ENCODE data around the gene FSTL5. TPM values are rescaled to one million over a fixed set of nuclear protein-coding genes. Genes with fewer than 3 reads are reported as not detected.

FSTL5 gene
- total RNA-seq, 2 donors from 2014 or later: 0.13 TPM; not detected in 1

- Histone ChIP-seq H3K27me3 (no peaks in the 10 kb centered on the region), H3K4me3 (no peak overlapping the region), H3K4me1 (no peaks in the 10 kb centered on the region), H3K36me3 (no peaks in the 10 kb centered on the region), H3K27ac (no peak overlapping the region), H3K9ac (ENCODE audit: low read depth in 2 of 2, low read length in 2 of 2) (no peak overlapping the region), H3K9me3 (no peaks in the 10 kb centered on the region)
- intact Hi-C loops (cut with DNase I): no loop called here
- TF ChIP-seq, protein P1, sequence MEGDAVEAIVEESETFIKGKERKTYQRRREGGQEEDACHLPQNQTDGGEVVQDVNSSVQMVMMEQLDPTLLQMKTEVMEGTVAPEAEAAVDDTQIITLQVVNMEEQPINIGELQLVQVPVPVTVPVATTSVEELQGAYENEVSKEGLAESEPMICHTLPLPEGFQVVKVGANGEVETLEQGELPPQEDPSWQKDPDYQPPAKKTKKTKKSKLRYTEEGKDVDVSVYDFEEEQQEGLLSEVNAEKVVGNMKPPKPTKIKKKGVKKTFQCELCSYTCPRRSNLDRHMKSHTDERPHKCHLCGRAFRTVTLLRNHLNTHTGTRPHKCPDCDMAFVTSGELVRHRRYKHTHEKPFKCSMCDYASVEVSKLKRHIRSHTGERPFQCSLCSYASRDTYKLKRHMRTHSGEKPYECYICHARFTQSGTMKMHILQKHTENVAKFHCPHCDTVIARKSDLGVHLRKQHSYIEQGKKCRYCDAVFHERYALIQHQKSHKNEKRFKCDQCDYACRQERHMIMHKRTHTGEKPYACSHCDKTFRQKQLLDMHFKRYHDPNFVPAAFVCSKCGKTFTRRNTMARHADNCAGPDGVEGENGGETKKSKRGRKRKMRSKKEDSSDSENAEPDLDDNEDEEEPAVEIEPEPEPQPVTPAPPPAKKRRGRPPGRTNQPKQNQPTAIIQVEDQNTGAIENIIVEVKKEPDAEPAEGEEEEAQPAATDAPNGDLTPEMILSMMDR (IDR thresholded peaks at IDR 0.05): no peak
- DNase-seq: no peak
Observed at GRCh38 chr4:161454860-161455259, 708.9 kb downstream of the FSTL5 start.

- DNase-seq: no peak
- no peaks in the 10 kb centered on the region for H3K4me1 ChIP-seq
- intact Hi-C loops (cut with DNase I): no loop called here
- TF ChIP-seq, protein P1 (IDR thresholded peaks at IDR 0.05): no peak
- no peaks in the 10 kb centered on the region for H3K36me3 ChIP-seq
- no peaks in the 10 kb centered on the region for H3K9me3 ChIP-seq
- H3K4me3 ChIP-seq: no peak overlapping the region
- no peak overlapping the region for H3K27ac ChIP-seq
- no peak overlapping the region for H3K9ac ChIP-seq (ENCODE audit: low read depth in 2 of 2, low read length in 2 of 2)
- H3K27me3 ChIP-seq: no peaks in the 10 kb centered on the region
Observed at GRCh38 chr4:161448550-161449180, 715.1 kb downstream of the FSTL5 start.

DNA sequence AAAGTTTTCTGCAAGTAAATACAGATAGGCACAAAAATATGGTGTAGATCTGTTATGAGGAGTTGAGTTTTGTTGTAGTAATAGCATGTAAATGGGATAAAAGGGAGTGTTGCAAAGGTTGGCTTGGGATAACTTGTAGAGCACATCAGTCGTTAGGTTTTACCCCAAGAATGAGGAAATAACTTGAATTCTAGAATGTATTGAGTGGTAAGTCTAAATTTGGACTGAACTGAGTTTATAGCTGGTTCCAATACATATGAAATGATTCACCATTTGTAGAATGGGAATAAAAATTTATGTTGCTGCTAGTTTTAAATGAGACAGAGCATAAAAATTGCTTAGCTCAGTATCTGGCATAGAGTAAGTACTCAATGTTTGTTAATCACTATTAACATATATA lies 719.2 kb downstream of the FSTL5 start:
- TF ChIP-seq, protein P1 (IDR thresholded peaks at IDR 0.05): no peak
- no peaks in the 10 kb centered on the region for H3K36me3 ChIP-seq

DNA sequence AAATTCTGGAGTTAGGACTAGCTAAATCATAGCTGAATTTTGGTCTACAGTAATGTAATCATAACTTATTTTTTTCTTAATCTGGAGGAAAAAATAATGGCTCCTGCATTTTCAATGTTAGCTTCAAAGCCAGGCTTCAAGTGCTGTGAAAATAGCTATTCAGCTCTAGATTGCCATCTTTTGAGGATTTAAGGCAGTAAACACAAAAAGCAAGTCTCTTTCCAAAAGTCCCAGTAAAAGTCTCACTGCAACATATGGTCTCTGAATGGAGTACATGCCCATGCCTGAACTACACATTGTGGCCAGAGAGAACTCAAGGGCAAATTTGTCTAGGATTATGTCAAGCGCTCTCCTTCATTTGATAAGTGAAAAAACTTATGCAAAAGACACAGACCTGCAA lies 720.9 kb downstream of the FSTL5 start:
- TF ChIP-seq, protein P1 (IDR thresholded peaks at IDR 0.05): no peak
- Histone ChIP-seq H3K27me3 (no peaks in the 10 kb centered on the region), H3K9ac (ENCODE audit: low read depth in 2 of 2, low read length in 2 of 2) (no peak overlapping the region), H3K27ac (no peak overlapping the region), H3K4me1 (no peaks in the 10 kb centered on the region), H3K4me3 (no peak overlapping the region), H3K36me3 (no peaks in the 10 kb centered on the region), H3K9me3 (no peaks in the 10 kb centered on the region)
- no peak for DNase-seq
- intact Hi-C loops (cut with DNase I): no loop called here

More for the DNA sequence above, 719.2 kb downstream of the FSTL5 start:
- H3K4me1 ChIP-seq: no peaks in the 10 kb centered on the region
- no peak overlapping the region for H3K27ac ChIP-seq
- intact Hi-C loops (cut with DNase I): no loop called here
- no peak overlapping the region for H3K4me3 ChIP-seq
- DNase-seq: no peak
- H3K9me3 ChIP-seq: no peaks in the 10 kb centered on the region
- H3K27me3 ChIP-seq: no peaks in the 10 kb centered on the region
- H3K9ac ChIP-seq (ENCODE audit: low read depth in 2 of 2, low read length in 2 of 2): no peak overlapping the region

DNA sequence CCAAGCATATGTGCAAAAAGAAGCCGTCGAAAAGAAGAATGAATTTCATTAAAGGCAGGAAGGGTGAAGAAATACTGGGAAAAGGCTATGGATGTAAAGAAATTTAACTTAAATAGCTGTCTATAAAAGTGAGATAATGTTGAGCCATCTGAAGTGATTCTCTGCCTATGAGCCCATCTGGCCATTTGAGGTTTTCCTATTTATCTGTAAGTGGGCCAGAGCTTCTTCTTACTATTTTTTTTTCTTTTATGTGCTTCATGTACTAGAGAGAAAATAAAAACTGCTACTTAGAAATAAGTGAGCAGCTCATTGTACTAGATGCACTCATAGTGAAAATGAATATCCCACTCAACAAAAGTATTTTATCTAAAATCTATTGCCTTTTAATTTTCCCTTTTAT lies 725.7 kb downstream of the FSTL5 start:
- no peaks in the 10 kb centered on the region for H3K27me3 ChIP-seq
- H3K9me3 ChIP-seq: no peaks in the 10 kb centered on the region
- H3K9ac ChIP-seq (ENCODE audit: low read depth in 2 of 2, low read length in 2 of 2): no peak overlapping the region
- H3K4me3 ChIP-seq: no peak overlapping the region
- no peaks in the 10 kb centered on the region for H3K4me1 ChIP-seq
- no peaks in the 10 kb centered on the region for H3K36me3 ChIP-seq
- no peak for DNase-seq
- TF ChIP-seq, protein P1 (IDR thresholded peaks at IDR 0.05): no peak
- H3K27ac ChIP-seq: no peak overlapping the region
- intact Hi-C loops (cut with DNase I): no loop called here
